ENCODE data around the gene SYT2.
"Not testable (repeated sequence)": the region's sequence is repeated elsewhere in the genome, so short reads cannot be mapped to it uniquely, and the experiment has no call there.

The SYT2 gene

DNA sequence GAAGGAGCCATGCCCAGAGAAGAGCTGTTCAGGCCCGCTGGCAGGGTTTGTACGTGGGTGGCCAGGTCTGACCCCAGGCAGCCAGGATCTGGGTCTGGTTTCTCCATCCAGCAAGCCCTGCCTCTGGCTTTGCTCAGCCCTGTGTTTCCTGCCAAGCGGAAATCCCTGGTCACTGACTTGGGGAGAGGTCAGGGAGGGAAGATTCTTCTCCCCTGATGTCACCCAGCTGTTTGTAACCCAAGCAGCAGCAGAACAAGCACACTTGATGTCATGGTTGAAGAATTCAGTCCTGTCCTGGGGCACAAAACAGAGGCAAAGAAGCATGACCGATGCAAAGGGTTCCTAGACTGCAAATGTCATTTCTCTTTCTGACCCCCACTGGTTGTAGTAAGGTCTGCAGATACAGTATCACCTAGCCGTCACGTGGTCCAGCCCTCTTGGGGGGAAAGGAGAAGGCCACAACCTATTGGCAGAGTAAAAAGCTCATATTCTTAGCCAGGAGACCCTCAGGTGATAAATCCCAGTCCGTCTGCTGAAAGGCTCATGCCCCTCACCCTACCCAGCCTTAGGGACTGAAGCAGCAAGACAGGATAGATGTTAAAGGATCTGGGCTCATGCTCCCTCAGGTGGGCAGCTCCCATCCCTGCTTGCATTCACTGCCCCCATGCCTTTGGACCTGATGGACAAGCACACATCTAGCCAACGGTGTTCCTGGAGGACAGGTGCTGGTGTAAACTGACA, 120.9 kb downstream of the SYT2 start:
- no peak for DNase-seq

DNA sequence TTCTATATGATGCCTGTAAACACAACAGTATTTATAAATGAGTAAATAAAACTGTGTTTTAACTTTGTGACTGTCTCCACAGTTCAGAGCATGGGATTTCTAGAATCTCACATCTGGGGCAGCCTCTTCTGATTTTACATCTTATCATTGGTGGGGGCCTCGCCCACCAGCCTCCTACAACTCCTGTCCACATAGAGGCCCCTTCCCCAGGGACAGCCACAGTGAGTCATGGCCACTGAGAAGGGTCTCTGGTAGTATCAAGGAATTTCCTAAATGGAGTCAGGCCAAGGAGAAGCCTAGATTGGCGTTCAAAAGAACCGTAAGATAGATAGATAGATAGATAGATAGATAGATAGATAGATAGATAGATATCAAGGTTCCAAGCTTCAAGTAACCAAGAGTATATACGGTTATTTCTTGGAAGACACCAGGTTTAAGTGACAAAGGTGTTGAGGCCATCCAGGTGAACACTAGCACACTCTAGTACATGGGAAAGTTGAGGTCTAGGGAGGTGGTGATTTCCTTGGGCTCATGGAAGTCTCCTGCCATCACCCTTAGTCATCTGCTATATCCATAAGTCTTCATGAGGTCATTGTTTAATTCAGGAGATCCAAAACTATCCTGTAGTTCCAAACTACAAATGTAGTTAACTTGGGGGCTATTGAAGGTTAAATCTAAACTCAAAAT, 121.6 kb downstream of the SYT2 start:
- no peak for DNase-seq

DNA sequence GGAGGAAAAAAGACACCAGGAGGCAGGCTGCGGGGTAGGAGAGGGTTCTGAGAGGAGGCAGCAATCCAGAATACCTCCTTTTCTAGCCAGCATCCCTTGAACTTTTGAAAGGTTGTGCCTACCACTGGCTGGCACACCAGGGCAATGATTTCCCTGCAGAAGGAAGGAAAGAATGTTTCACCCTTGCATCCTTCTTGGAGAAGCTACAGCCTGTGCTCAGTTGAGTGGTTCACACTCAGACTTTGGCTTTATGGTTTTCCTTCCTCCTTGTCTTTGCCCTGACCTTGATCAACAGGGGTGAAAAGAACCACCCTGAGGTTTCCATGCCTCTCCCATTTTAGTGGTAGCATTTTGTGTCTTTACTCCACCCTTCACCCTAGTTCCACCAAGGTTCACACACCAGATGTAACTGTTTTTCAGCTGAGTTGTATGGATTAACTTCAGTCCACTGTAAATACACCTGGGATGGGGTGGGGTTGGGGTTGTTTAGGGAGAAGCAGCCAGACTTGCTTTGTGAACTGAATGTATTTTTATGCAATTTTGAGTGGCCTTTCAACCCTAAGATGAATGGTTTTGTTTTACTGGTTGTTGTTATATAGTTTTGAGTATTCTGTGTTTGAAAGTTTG, 122.3 kb downstream of the SYT2 start:
- DNase-seq = no peak

DNA sequence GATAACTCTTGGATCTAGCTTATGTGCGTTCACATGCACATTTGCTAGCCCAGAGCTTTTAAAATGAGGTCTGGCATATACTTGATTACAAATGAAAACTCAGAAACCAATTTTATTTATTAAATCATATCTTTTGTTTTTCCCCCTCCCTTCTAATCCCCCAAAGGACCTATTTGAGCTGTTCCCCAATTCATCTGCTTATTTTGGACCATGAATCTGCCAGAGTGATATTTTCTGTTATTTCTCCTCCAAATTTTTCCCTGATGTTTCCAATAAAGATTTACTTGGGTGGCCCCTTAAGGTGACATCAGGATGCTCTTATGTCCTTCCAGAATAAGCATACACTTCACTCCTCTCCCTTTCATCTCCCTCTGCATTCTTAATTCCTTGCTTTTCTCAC, 123.4 kb downstream of the SYT2 start:
- no peak for DNase-seq

DNA sequence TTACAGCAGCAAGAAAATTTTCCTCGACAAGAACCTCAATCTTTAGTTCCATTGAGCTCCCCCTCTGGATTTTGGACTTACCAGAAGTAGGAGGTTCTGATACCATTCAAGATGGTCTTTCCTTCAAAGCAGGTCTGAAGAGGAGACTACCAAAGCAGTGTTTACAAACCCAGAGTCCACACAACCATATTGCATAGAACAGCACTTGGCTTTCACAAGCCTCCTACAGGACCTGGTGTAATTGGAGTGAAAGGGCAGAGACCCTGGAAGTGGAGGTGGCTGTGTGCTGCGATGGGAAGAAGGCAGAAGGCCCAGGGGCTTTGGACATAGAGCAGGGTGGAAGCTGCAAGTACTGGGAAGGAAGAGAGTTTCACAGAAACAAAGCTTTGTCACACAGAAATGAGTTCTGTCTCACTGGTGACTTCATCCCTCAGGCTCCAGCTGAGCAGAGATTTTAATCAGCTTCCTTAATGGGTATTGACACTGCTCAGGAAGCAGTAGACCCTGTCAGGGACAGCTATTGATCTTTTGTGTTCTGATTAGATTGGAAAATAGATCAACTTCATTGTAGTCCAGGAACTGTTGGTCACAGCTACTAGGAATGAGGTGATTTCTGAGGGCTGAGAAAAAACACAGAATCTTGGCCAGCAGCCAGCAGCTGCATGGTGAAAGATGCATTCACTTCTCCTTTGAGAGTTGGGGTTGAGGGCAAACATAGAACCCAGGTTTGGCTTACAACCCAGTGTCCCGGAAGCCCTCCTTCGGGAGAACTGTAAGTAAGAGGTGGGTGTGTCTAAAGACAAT, 124.0 kb downstream of the SYT2 start:
- no peak for DNase-seq

DNA sequence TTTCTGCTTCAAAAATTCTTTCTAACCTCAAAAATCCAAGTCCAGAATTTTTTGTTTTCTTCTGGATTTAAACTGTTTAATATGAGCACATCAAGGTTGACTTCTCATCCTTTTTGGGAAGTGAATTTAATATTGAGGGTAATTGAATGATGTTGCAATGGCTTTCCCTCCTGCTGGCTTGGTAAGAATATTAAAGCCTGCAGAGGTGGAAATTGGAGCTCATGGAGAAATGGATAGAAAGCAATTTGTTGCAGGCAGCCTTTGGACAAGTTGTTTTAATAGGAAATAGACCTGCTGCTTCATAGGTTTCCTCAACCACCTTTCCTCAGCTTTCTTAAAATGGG, 124.7 kb downstream of the SYT2 start:
- DNase-seq = no peak

DNA sequence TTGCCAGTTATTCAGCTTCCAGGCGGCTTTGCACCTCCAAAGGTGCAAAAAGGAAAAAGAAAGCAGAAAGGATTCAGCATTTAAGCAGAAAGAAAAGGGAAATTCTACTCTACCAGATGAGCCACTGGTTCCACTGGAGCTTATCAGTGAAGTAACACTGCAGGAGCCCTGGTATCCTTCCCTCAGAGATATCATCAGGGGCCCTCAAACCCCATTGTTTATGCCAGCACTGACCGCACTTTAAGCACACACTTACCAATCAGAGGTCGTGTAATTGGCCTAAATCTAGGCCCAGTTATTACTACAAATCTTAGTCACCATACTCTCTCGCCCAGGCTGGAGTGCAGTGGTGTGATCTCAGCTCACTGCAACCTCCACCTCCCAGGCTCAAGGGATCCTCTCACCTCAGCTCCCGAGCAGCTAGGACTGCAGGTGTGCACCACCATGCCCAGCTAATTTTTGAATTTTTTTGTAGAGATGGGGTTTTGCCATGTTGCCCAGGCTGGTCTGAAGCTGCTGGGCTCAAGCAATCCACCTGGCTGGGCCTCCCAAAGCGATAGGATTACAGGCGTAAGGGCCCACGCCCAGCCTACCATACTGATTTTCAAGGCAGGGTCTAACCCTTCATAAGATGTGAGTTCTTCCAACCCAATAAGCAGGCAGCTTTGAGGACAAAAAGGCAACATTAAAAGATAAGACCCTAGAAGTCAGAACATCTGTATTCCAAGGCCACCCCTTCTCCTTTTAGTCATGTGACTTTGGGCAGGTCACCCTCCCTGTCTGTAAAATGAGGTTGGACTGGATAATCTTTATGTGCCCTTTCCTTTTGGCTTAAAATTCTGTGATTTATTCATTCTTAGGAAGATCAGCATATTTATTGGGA, 125.3 kb downstream of the SYT2 start:
- DNase-seq = no peak

DNA sequence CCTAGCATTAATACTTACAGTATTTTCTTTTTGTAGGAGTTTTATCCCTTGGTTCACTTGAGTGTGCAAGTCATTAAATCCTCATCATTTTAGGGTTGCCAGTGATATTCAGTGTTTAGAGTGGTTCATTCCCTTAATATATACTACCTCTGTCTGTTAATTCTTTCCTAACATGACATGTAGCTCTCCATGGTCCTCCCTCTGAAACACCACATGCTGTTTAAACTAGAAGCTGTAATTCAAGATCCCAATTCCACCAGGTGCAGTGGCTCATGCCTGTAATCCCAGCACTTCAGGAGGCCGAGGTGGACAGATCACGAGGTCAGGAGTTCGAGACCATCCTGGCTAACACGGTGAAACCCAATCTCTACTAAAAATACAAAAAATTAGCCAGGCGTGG, 127.9 kb downstream of the SYT2 start:
- DNase-seq = not testable (repeated sequence)

DNA sequence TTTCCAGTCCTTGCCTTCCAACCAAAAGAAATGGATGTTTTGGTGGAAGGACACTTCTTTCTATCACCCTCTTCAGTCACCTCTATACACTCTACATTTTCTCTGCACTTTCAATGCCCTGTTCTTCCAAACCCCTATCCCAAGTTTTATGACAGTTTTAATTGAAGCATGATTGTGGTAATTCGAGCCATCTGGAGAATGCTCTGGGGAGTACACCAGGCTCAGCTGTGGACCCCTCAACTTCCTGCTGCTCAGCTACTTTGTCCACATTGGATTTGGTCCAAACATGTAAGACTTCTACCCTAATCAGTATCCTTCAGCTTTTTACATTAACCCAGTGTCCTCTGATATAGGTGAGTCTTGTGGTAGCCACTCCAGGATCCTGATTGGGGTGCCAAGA, 129.6 kb downstream of the SYT2 start:
- no peak for DNase-seq

DNA sequence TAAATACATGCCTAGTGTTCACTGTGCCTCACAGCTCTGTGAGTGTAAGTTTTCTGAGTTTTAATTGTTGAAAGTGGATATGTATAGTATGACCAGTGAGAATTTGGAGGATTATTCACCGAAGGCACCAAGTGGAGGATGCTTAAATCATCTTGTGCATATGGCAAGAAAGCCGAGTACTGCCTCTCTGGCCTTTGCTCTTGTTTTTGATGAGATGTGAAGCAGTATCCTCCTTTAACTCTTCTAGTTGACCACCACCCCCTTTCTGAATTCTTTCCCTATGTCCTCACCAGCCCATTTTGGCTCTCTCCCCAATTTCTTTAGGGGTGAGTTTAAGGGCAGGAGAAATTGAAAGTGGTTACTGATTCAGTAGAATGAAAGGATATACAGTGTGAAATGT, 130.4 kb downstream of the SYT2 start:
- DNase-seq = no peak

DNA sequence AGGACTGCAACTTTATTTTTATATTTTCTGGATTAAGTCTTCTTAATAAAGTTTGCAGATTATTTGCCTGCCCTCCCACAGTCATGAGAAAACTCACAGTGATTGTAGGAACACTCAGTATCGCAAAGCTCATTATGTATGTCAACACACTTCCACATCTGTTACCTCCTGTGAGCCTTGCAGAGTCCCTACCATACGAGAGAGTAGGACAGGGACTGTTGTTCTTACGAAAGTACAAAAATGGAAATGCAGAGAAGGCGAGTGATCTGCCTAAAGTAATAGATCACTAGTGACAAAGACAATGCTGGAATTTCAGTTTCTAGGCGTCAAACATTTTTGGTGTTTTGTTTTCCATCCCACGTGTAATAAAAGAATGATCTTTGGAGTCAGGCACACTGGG, 131.7 kb downstream of the SYT2 start:
- no peak for DNase-seq

DNA sequence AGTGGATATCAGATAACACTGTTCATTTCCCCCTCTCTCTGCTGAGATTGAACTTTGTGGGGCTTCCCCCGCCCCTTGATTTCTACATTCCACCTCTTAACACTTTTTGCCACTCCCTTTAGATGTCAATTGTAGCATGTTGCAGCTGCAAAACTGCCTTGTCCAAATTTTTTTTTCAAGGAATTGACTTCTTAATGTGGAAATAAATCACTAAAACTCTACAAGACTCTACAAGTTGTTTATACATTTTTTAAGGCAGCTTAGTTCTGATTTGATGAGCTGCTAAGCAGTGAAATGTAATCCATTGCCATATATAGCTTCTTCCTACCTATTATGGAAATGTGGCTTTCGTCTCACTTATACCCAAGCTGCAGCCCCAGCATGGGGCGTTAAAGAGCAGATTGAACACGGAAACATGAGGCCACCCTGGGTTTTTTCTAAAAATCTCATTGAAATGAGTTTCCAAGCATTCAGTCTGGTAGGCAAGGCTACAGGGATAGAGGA, 132.2 kb downstream of the SYT2 start:
- DNase-seq = no peak

DNA sequence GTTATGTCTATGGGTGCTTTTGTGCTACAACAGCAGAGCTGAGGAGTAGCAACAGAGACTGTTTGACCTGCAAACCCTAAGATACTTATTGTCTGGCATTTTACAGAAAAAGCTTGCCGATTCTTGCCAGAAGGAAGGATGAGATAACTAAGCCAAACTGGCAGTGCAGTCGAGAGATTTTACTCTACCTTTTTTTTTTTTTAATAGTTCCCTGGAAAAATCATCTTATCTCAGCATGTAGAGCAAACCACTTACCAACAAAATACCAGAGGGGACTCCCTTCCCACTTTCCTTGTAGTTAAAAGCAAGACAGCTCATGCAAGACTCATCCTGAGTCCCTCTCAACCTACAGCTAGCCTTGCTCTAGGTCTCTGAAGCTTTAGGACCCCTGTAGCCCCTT, 132.9 kb downstream of the SYT2 start:
- DNase-seq = no peak

DNA sequence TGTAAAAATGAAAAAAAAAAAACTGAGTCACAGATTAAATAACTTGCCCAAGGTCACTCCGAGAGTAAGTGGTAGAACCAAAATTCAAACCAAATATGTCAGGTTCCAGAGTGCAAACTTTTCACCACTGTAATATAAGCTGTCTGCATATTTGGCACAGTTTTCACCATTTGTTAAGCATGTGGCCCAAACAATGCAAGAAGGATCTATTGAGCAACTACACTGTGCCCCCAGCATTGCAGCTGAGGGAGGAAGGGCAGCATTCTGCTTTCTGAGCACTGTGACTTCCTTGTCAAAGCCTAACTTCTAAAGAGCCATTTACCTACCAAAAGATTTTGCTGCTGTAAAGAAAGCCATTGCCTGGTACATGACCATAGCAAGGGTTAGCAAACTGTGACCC, 133.4 kb downstream of the SYT2 start:
- no peak for DNase-seq

DNA sequence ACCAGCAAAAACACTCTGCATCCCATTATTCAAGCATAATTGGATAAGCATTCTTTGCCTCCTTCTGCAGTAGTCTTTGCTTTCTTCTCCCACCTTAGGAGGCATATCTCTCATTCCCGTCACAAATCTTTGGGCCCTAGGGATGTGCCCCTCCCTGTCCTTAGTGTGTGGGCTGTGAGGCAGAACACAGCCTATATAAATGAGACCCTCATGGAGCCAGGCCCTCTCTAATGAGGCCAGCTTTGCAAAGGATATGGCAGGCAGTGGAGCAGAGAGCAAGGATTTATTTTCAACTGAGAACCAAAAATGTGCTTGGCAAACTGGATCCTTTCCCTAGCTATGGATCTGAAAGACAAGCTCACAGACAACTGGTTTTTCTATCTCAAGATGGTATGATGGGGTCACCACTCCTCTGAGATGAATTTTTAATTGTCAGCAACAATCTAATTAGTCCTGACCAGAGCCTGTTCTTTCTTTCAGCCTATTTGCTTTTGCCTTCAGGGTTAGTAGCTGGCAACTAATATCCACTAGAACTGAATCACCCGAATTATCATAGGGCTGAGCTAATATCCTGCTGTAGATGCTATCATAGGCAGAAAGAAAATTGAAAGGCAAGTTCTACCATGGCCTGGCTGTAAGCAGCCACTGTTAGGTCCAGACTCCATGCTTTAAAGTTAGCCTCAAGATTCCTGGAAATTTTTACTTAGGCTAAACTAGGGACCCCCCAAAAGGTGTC, 134.2 kb downstream of the SYT2 start:
- DNase-seq = no peak

DNA sequence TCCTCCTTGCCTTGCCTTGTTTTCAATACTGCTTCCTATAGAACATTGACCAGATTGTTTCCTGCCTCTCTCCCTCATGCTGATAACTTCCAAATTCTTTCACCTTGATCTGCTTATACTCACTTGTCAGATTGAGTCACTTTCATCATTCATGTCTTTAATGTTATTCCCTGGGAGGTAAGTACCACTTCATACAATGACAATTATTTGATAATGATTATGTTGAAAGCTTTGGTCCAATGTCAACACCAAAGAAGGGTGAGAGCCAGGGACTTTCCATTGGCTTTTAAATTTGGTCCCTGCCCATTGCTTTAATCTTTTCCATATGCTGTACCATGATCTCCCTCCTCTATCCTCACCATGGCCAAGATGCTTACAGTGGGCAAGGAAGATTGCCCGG, 137.4 kb downstream of the SYT2 start:
- no peak for DNase-seq

DNA sequence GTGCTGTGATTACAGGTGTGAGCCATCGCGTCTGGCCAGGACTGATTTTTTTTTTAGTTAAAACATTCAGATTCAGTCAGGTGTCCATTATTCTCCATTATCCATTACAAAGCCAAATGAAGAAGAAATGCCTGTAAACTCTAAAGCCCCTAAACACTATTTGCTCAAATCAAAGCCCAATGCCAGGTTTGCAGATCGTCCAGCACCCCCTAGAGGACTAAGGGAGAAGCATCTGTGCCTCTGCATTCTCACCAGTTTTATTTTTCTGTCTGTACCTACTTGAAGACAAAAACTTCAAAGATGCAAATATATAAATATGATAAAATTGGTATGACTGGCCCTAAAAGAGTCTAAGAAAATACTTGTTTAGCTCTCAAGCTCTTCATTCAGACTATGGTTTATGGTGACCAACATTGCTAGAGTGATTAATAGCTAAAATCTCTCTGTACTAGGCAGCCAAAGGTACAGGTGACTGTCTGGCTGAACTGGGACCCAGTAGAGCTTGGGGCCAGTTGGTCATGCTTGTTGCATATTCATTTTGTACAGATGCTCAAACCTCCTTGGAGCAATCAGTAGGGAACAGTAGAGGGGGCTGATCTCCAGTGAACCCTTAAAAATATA, 138.4 kb downstream of the SYT2 start:
- peak in 1 of 5 experiments; percentile 54 for DNase-seq

DNA sequence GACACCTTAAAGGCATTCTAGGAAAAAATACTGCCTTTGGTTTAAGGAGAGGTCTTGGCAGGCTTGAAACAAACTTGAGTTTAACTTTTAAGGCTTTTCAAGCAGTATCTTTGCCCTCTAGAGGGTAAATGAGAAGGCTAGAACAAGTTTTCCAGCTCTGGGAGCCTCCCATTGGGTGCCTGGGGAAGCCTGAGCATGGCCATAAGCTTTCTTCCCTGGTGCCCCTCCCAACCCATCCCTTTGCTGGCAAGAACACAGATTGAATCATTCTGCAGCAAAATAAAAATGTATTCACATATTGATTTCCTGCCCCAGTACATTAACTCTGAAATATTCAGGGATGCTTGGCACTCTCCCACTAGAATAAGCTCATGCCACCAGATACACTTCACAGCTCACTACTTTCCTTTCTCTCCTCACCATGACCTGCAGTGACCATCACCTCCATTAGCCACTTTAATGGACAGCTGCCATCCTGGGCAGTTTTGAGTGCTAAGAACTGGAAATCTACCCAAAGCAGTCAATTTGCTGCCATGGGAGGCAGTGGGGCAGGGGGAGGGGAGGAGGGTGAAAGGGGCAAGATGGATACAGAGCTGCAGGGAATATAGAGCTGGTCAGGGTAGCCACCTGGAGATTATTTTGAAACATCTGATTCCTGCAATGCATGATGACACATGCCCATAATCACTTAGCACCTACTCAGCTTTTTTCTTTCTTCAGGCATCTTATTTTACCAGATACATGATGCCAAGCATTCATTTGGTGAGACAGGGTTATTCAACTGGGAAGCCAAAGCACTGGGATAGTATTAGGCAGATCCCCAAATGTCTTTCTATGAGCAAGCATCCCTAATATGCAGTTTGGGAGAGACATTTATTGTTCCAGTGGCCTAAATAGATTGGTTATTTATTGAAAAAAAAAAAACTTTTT, 140.6 kb downstream of the SYT2 start:
- no peak for DNase-seq

DNA sequence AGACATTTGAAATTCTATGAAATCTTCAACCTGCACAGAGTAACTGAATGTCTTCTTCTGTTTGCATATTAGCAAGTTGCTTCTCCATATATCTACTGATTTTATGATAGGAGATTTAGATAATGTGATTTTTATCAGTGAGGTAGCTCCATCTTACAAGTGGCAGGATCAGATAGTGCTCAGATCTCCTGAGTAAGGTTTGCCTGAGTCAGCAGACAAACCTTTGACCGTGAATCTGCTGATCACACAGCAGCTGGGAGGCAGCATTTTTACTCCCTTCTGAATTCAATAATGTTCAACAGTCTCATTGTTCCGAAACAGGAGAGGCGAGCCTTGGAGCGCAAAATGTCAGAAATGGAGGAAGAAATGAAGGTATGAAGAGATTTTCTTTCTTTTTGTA, 141.4 kb downstream of the SYT2 start:
- DNase-seq = peak in 1 of 5 experiments; percentile 29

DNA sequence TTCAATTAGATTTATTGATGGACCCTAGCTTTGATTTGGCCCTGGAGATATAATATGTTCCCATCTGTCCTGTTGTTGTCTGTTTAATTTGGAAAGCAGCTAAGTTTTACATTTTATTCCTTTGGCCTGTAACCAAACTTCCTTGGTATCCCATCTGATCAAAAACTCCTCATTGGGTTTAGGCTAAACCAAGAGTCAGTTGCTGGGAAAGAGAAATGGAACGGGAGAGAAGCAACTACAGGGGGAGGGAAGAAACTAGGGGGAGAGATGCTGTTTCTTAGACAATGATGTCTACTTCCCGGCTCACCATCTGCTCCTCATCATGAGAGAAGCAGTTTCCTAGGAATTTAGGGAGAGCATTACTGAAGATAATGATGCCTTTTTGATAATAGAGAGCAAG, 141.8 kb downstream of the SYT2 start:
- no peak for DNase-seq
